NCI-H2227 (cell line): Measurements from ENCODE around the gene TBC1D10B.
"Not testable (repeated sequence)": the region's sequence is repeated elsewhere in the genome, so short reads cannot be mapped to it uniquely, and the experiment has no call there.

Experiments
- DNase-seq: peaks from one replicate; lab custom pipeline; 2025; ENCODE audit not compliant: unreplicated experiment; lab: John Stamatoyannopoulos, UW

Gene TBC1D10B

GRCh38 chr16:30337964-30338357, 32.3 kb downstream of the TBC1D10B start:
- not testable (repeated sequence) for DNase-seq

- no peak for DNase-seq
Measured at GRCh38 chr16:30335598-30336474, 34.5 kb downstream of the TBC1D10B start.

GRCh38 chr16:30335028-30335597, 35.2 kb downstream of the TBC1D10B start:
- peak; percentile 91 for DNase-seq

- DNase-seq: peak; percentile 86
Measured at GRCh38 chr16:30334473-30334989, 35.8 kb downstream of the TBC1D10B start.

GRCh38 chr16:30324220-30324619, 46.1 kb downstream of the TBC1D10B start:
- not testable (repeated sequence) for DNase-seq

GRCh38 chr16:30318647-30319046, 51.6 kb downstream of the TBC1D10B start:
- DNase-seq: not testable (repeated sequence)

GRCh38 chr16:30310937-30311336, 59.4 kb downstream of the TBC1D10B start:
- not testable (repeated sequence) for DNase-seq

- not testable (repeated sequence) for DNase-seq
Measured at GRCh38 chr16:30309255-30309654, 61.0 kb downstream of the TBC1D10B start.
